K562 (cell line): ENCODE measurements around the gene NINJ2.

Experiments used
- ARID2 ChIP-seq: fragments of 450-650 bp; IDR thresholded peaks from 2 replicates; pipeline ENCODE4 v1.6.1; 2017; ENCODE audit warnings: antibody characterized with exemption, mild to moderate bottlenecking
- HDAC2 ChIP-seq: fragments of 450-650 bp; IDR thresholded peaks from 2 replicates; pipeline ENCODE4 v1.6.1; 2016; ENCODE audit warnings: mild to moderate bottlenecking
- MEF2A ChIP-seq: IDR thresholded peaks from 2 replicates; pipeline ENCODE4 v1.6.1; 2011; ENCODE audit warnings: low read depth, mild to moderate bottlenecking, low read length, moderate library complexity; ENCODE audit not compliant: control insufficient read depth
- SMARCC2 ChIP-seq: fragments of 450-650 bp; IDR thresholded peaks from 2 replicates; pipeline ENCODE4 v1.6.1; 2017; ENCODE audit warnings: antibody characterized with exemption, moderate library complexity, mild to moderate bottlenecking, low read depth
- TRIM24 ChIP-seq, 2 experiments: fragments of 450-650 bp; IDR thresholded peaks; 2 replicates each; pipeline ENCODE4 v1.6.1; 2016
- TF ChIP-seq, protein P1 (sequence below): fragments of 450-650 bp; IDR thresholded peaks from 2 replicates; pipeline ENCODE4 v1.6.1; 2014; ENCODE audit warnings: low read depth, mild to moderate bottlenecking, moderate library complexity, borderline replicate concordance
- TF ChIP-seq, protein P2 (sequence below), 3 experiments: IDR thresholded peaks in 2 of 3; conservative IDR thresholded peaks in 1 of 3; 2 replicates each; pipeline ENCODE4 v1.5.1; 2011 to 2012; ENCODE audit warnings: low read length in 3 of 3, mild to moderate bottlenecking in 3 of 3, control low read depth in 2 of 3, improper control_type of control experiment in 1 of 3, inconsistent platforms in 1 of 3, low read depth in 1 of 3, mixed read lengths in 1 of 3, moderate library complexity in 1 of 3; ENCODE audit not compliant: insufficient read depth in 2 of 3

DNA sequence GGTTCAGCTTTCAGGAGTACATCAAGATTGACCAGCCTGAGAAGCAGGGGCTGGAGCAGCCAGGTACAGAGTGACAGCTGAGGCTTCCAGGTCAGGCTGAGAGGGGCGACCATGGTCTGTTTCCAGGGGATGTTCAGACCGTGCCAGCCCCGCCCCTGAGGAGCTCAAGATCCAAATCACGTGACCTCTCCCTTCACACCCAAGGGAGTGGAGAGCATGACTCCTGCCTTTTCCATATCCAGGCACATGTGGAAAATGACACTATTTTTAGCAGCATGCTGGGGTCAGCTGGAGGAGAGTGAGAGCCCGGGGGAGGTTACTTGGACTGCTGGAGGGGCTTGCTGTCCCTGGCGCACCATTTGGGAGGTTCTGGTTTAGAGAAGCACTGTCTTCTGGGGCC is 110.8 kb downstream of the NINJ2 start:
- TF ChIP-seq TRIM24 (IDR thresholded peaks at IDR 0.05): no peak
- TF ChIP-seq, protein P1, sequence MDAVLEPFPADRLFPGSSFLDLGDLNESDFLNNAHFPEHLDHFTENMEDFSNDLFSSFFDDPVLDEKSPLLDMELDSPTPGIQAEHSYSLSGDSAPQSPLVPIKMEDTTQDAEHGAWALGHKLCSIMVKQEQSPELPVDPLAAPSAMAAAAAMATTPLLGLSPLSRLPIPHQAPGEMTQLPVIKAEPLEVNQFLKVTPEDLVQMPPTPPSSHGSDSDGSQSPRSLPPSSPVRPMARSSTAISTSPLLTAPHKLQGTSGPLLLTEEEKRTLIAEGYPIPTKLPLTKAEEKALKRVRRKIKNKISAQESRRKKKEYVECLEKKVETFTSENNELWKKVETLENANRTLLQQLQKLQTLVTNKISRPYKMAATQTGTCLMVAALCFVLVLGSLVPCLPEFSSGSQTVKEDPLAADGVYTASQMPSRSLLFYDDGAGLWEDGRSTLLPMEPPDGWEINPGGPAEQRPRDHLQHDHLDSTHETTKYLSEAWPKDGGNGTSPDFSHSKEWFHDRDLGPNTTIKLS: no peak
- TF ChIP-seq, protein P2, sequence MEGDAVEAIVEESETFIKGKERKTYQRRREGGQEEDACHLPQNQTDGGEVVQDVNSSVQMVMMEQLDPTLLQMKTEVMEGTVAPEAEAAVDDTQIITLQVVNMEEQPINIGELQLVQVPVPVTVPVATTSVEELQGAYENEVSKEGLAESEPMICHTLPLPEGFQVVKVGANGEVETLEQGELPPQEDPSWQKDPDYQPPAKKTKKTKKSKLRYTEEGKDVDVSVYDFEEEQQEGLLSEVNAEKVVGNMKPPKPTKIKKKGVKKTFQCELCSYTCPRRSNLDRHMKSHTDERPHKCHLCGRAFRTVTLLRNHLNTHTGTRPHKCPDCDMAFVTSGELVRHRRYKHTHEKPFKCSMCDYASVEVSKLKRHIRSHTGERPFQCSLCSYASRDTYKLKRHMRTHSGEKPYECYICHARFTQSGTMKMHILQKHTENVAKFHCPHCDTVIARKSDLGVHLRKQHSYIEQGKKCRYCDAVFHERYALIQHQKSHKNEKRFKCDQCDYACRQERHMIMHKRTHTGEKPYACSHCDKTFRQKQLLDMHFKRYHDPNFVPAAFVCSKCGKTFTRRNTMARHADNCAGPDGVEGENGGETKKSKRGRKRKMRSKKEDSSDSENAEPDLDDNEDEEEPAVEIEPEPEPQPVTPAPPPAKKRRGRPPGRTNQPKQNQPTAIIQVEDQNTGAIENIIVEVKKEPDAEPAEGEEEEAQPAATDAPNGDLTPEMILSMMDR (IDR thresholded peaks at IDR 0.05 in 2 of 3, conservative IDR thresholded peaks at IDR 0.05 in 1 of 3; ENCODE audit: insufficient read depth in 2 of 3, low read depth in 1 of 3, low read length in 3 of 3): no peak
- no peak for TF ChIP-seq MEF2A
- TF ChIP-seq SMARCC2: no peak
- TF ChIP-seq ARID2: no peak
- no peak for TF ChIP-seq HDAC2
